H1 (cell line): ENCODE measurements around the gene CNBP. TPM values are rescaled to one million over a fixed set of nuclear protein-coding genes. Genes with fewer than 3 reads are reported as not detected.
"Not testable (repeated sequence)": the region's sequence is repeated elsewhere in the genome, so short reads cannot be mapped to it uniquely, and the experiment has no call there.

ENCODE experiments used
- CTCF ChIA-PET: fragments of 300-600 bp; sonication (Branson Sonifier 250); formaldehyde crosslinking; loops from one replicate; lab custom pipeline; 2021; ENCODE audit not compliant: partially characterized antibody; lab: Charles Lee
- POLR2A ChIA-PET: fragments of 300-600 bp; sonication (Branson Sonifier 250); formaldehyde crosslinking; loops from one replicate; lab custom pipeline; 2021; ENCODE audit warnings: inconsistent platforms; ENCODE audit not compliant: partially characterized antibody; lab: Charles Lee
- DNase-seq, 2 experiments: peaks; one replicate each; pipeline versions ENCODE4 v3.0.0 to v3.0.0-alpha.2; 2010 to 2022; ENCODE audit warnings: low spot score in 2 of 2, low read depth in 1 of 2, mixed read lengths in 1 of 2
- FAIRE-seq: peaks from 2 replicates; lab custom pipeline; 2011; peaks lifted over from hg19 to GRCh38; lab: Jason Lieb, UNC
- H2AFZ ChIP-seq: 2 replicates; pipeline ENCODE4 v1.8.1; 2012; ENCODE audit warnings: low read length, inconsistent platforms
- H2AK5ac ChIP-seq: 2 replicates; pipeline ENCODE4 v1.6.1; 2013; ENCODE audit warnings: low read depth, low read length
- H2BK120ac ChIP-seq: replicated peaks from 2 replicates; pipeline ENCODE3; 2013; ENCODE audit warnings: low read depth, low read length, inconsistent platforms
- H2BK12ac ChIP-seq: 2 replicates; pipeline ENCODE4 v1.6.1; 2013; ENCODE audit warnings: low read depth, low read length
- H2BK15ac ChIP-seq: 2 replicates; pipeline ENCODE4 v1.6.1; 2013; ENCODE audit warnings: low read length
- H2BK20ac ChIP-seq: 2 replicates; pipeline ENCODE4 v1.6.1; 2013; ENCODE audit warnings: low read length
- H2BK5ac ChIP-seq: 2 replicates; pipeline ENCODE4 v1.6.1; 2013; ENCODE audit warnings: low read depth, low read length
- H3K14ac ChIP-seq: 2 replicates; pipeline ENCODE4 v1.6.1; 2013; ENCODE audit warnings: inconsistent platforms; ENCODE audit not compliant: insufficient read length
- H3K18ac ChIP-seq: 2 replicates; pipeline ENCODE4 v1.6.1; 2013; ENCODE audit warnings: low read length; ENCODE audit errors: extremely low read depth
- H3K23ac ChIP-seq: 2 replicates; pipeline ENCODE4 v1.6.1; 2013; ENCODE audit warnings: inconsistent platforms; ENCODE audit not compliant: insufficient read length
- H3K23me2 ChIP-seq: 2 replicates; pipeline ENCODE4 v1.6.1; 2013; ENCODE audit warnings: low read depth, low read length
- H3K27ac ChIP-seq: 2 replicates; pipeline ENCODE4 v1.6.1; 2011; ENCODE audit warnings: low read depth, low read length, inconsistent platforms
- H3K27me3 ChIP-seq, 4 experiments: replicated peaks in 1 of 4; 1 replicate in 1 of 4; 2 replicates in 3 of 4; pipeline versions ENCODE4 v1.6.1 to v1.8.1; 2011 to 2013; ENCODE audit warnings: low read length in 3 of 4, mild to moderate bottlenecking in 3 of 4, inconsistent platforms in 2 of 4, mixed read lengths in 2 of 4, moderate library complexity in 1 of 4; ENCODE audit not compliant: control insufficient read depth in 3 of 4, insufficient read depth in 3 of 4; ENCODE audit errors: extremely low read depth in 1 of 4
- H3K36me3 ChIP-seq, 4 experiments: 2 replicates each; pipeline versions ENCODE4 v1.6.1 to v1.8.1; 2011 to 2013; ENCODE audit warnings: mild to moderate bottlenecking in 4 of 4, low read length in 3 of 4, moderate library complexity in 2 of 4, control low read depth in 1 of 4, inconsistent platforms in 1 of 4; ENCODE audit not compliant: insufficient read depth in 4 of 4, control insufficient read depth in 2 of 4
- H3K4ac ChIP-seq: replicated peaks from 2 replicates; pipeline ENCODE3; 2013; ENCODE audit warnings: low read length, low read depth, mixed read lengths, inconsistent platforms; ENCODE audit not compliant: insufficient read length
- H3K4me1 ChIP-seq, 4 experiments: replicated peaks in 1 of 4; 1 replicate in 1 of 4; 2 replicates in 3 of 4; pipeline versions ENCODE4 v1.6.1 to v1.8.1; 2011 to 2013; ENCODE audit warnings: low read length in 3 of 4, inconsistent platforms in 2 of 4, mixed read lengths in 1 of 4; ENCODE audit not compliant: insufficient read depth in 4 of 4, control insufficient read depth in 3 of 4
- H3K4me2 ChIP-seq, 2 experiments: 2 replicates each; pipeline versions ENCODE4 v1.6.1 to v1.8.1; 2011 to 2013; ENCODE audit warnings: low read depth in 2 of 2, low read length in 2 of 2, control low read depth in 1 of 2, inconsistent platforms in 1 of 2, mild to moderate bottlenecking in 1 of 2; ENCODE audit not compliant: insufficient read depth in 1 of 2
- H3K4me3 ChIP-seq, 4 experiments: fragments of 200-600, 300-600 bp in 1 of 4; sonication (generic), shearing (Covaris generic), sonication (Bioruptor Twin) in 1 of 4; 2 replicates each; pipeline versions ENCODE4 v1.5.1 to v1.8.1; 2011 to 2016; ENCODE audit warnings: low read length in 4 of 4, low read depth in 3 of 4, control low read depth in 2 of 4, inconsistent platforms in 2 of 4, mild to moderate bottlenecking in 2 of 4, mixed read lengths in 1 of 4, moderate library complexity in 1 of 4; ENCODE audit not compliant: insufficient read depth in 2 of 4; ENCODE audit errors: extremely low read depth in 1 of 4
- H3K56ac ChIP-seq: replicated peaks from 2 replicates; pipeline ENCODE3; 2013; ENCODE audit warnings: low read depth, mild to moderate bottlenecking, mixed read lengths, low read length, inconsistent platforms; ENCODE audit not compliant: insufficient read length
- H3K79me1 ChIP-seq: 2 replicates; pipeline ENCODE4 v1.6.1; 2013; ENCODE audit warnings: low read depth, low read length, control low read depth
- H3K79me2 ChIP-seq, 2 experiments: 2 replicates each; pipeline versions ENCODE4 v1.6.1 to v1.8.1; 2012 to 2013; ENCODE audit warnings: low read length in 2 of 2, mild to moderate bottlenecking in 2 of 2, inconsistent platforms in 1 of 2; ENCODE audit not compliant: insufficient read depth in 2 of 2, control insufficient read depth in 1 of 2
- H3K9ac ChIP-seq, 4 experiments: replicated peaks in 1 of 4; 1 replicate in 1 of 4; 2 replicates in 3 of 4; pipeline versions ENCODE4 v1.6.1 to v1.8.1; 2011 to 2013; ENCODE audit warnings: low read depth in 3 of 4, low read length in 3 of 4, control low read depth in 2 of 4, mild to moderate bottlenecking in 2 of 4, moderate library complexity in 2 of 4, inconsistent platforms in 1 of 4; ENCODE audit errors: extremely low read depth in 1 of 4
- H3K9me3 ChIP-seq, 2 experiments: 2 replicates each; pipeline versions ENCODE4 v1.6.1 to v1.8.1; 2012 to 2013; ENCODE audit warnings: mild to moderate bottlenecking in 2 of 2, moderate library complexity in 2 of 2, control low read depth in 1 of 2, inconsistent platforms in 1 of 2, low read depth in 1 of 2, low read length in 1 of 2, mixed read lengths in 1 of 2; ENCODE audit not compliant: insufficient read depth in 2 of 2
- H4K20me1 ChIP-seq, 2 experiments: replicated peaks in 1 of 2; 2 replicates each; pipeline versions ENCODE3 to v1.8.1; 2011 to 2013; ENCODE audit warnings: inconsistent platforms in 2 of 2, low read length in 2 of 2, mild to moderate bottlenecking in 1 of 2; ENCODE audit not compliant: insufficient read depth in 2 of 2, control insufficient read depth in 1 of 2
- H4K5ac ChIP-seq: 2 replicates; pipeline ENCODE4 v1.6.1; 2013; ENCODE audit warnings: low read length, low read depth, mixed read lengths, inconsistent platforms; ENCODE audit not compliant: insufficient read length
- H4K8ac ChIP-seq: 2 replicates; pipeline ENCODE4 v1.8.0; 2013; ENCODE audit warnings: mild to moderate bottlenecking, moderate library complexity, low read length, inconsistent platforms; ENCODE audit not compliant: insufficient read depth; ENCODE audit errors: extremely low read depth
- H4K91ac ChIP-seq: replicated peaks from 2 replicates; pipeline ENCODE3; 2013; ENCODE audit warnings: low read length, mixed read lengths, inconsistent platforms; ENCODE audit not compliant: insufficient read length
- WGBS, 2 experiments: shearing (Covaris generic) in 1 of 2; methylation state at CpG; one replicate each; pipeline versions ENCODE4 v1.1.6 to v1.1.7; 2013 to 2015; ENCODE audit warnings: low lambda C conversion rate in 2 of 2, mixed read lengths in 2 of 2, inconsistent platforms in 1 of 2, low coverage in 1 of 2, missing lambda C conversion rate in 1 of 2; ENCODE audit not compliant: insufficient replicate concordance in 2 of 2, insufficient coverage in 1 of 2, insufficient read length in 1 of 2; ENCODE audit errors: extremely low coverage in 1 of 2, missing lambda C conversion rate in 1 of 2; 5-methylcytosine and 5-hydroxymethylcytosine counted together
- polyA plus RNA-seq, 7 experiments: library from polyadenylated mRNA; depleted of rRNA in 3 of 7; stranded (reverse) in 5 of 7; unstranded in 2 of 7; fragments of >200 nt in 5 of 7; fragments of 200-250 nt in 2 of 7; gene quantifications; 1 replicate in 5 of 7; 2 replicates in 1 of 7; 4 replicates in 1 of 7; pipeline versions ENCODE4 v1.2.1 to v1.2.3, GENCODE V29; 2011 to 2013; ENCODE audit warnings: missing spikeins in 2 of 7, mixed read lengths in 2 of 7
- total RNA-seq: library from RNA; stranded (reverse); fragmentation: NEBNext Ultra II Directional; extraction: Animal tissue kit (Norgen Biotek cat#: 25700); gene quantifications from 2 replicates; pipeline ENCODE4 v1.2.1, GENCODE V29; 2021

The CNBP gene
- total and polyA plus RNA-seq, 2 of the 8 experiments (the other 6 are each of a cell fraction or from before 2014, with no cell fraction given), result 315 to 371 TPM

- H4K91ac ChIP-seq, H3K27me3 ChIP-seq, DNase-seq, H3K56ac ChIP-seq, H2AK5ac ChIP-seq, H2BK20ac ChIP-seq, H3K4me1 ChIP-seq, H3K14ac ChIP-seq, H2BK5ac ChIP-seq, H3K27ac ChIP-seq, FAIRE-seq, H3K23me2 ChIP-seq, H4K20me1 ChIP-seq, H2BK120ac ChIP-seq, H4K8ac ChIP-seq, H3K18ac ChIP-seq, H2AFZ ChIP-seq, H3K9me3 ChIP-seq, H3K9ac ChIP-seq, H3K23ac ChIP-seq, H4K5ac ChIP-seq, H3K79me1 ChIP-seq, H2BK15ac ChIP-seq, H2BK12ac ChIP-seq, H3K4me2 ChIP-seq, H3K4me3 ChIP-seq, H3K79me2 ChIP-seq, H3K4ac ChIP-seq, H3K36me3 ChIP-seq: not testable (repeated sequence)
- WGBS, 2 experiments, result 87% methylated on average over 8 of the region's 8 CpGs; no CpG with 5 or more reads in 1 of the 2 experiments
- ChIA-PET CTCF (interaction anchor here (1.1 to 7.8 kb wide), 2 partner anchors 52 to 56 kb away, joined by 3 to 45 read pairs; no protein-coding TSS in a partner anchor), POLR2A (interaction anchor here (1.0 to 1.9 kb wide), 2 partner anchors 11 to 17 kb away, joined by 3 to 9 read pairs; no protein-coding TSS in a partner anchor)
Observed at GRCh38 chr3:129189793-129190192, 6.1 kb upstream of the CNBP start.
